Rectal smooth muscle tissue (tissue), 1 donor: ENCODE data around the gene SMARCB1.

Experiments
- H3K27ac ChIP-seq: one replicate; pipeline ENCODE4 v1.7.0; 2013; ENCODE audit warnings: low read depth, low read length, inconsistent platforms
- H3K27me3 ChIP-seq: one replicate; pipeline ENCODE4 v1.7.0; 2013; ENCODE audit warnings: low read length; ENCODE audit not compliant: control insufficient read depth, insufficient read depth
- H3K36me3 ChIP-seq: one replicate; pipeline ENCODE4 v1.7.0; 2013; ENCODE audit warnings: low read length; ENCODE audit not compliant: control insufficient read depth, insufficient read depth
- H3K4me1 ChIP-seq: one replicate; pipeline ENCODE4 v1.7.0; 2013; ENCODE audit warnings: low read length; ENCODE audit not compliant: control insufficient read depth, insufficient read depth
- H3K4me3 ChIP-seq: one replicate; pipeline ENCODE4 v1.7.0; 2013; ENCODE audit warnings: low read length
- H3K9ac ChIP-seq: one replicate; pipeline ENCODE4 v1.7.0; 2013; ENCODE audit warnings: low read length

Gene SMARCB1

DNA sequence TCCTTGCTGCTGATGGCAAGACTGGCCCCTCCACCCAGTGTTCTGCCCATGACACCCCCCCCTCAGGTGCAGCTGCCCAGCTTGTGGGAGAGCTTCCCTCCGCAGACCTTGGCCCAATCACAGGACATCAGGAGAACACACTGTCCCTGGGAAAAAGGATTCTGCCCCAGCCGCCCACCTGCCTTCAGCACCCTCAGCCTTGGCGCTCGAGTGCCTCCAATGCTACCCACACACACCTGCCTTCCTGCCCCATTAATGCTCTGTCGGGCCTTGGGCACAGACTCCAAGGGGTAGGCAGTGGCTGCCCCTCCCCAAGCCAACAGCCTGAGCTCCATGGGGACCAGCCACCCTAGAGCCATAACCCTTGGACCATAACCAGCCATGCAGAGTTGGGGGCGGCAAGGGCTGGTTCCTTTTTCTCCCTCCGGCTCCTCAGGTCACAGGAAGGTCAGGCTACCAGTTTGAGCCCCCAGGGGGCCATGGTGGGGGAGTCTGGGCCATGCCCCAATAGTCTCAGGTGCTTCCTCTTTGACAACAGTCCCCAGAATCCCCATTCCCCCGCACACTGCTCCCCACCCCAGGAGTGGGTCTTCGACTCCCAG, 34.6 kb upstream of the SMARCB1 start:
- no peaks in the 10 kb centered on the region for H3K27me3 ChIP-seq
- H3K4me1 ChIP-seq, result no peaks in the 10 kb centered on the region
- peak overlapping the region; percentile 64 for H3K4me3 ChIP-seq
- no peak overlapping the region for H3K9ac ChIP-seq
- H3K27ac ChIP-seq, result no peak overlapping the region
- no peaks in the 10 kb centered on the region for H3K36me3 ChIP-seq

DNA sequence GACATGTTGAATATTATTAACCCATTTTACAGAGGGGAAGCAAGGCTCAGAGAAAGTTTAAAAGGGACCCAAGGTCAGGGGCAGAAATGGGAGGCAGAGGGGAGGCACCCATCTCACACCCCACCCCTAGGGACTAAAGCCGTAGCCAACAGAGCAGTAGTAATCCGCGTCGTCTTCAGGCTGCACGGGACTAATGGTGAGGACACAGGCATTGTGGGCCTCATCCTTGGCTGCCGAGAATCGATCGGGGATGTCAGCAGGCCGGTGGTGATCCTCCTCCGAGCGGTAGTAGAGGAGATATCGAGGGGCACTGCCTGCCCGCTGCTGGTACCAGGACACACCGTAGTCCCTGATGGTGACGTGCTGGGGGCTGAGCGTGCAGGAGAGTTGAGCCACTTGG, 34.0 kb upstream of the SMARCB1 start:
- H3K4me1 ChIP-seq, result no peaks in the 10 kb centered on the region
- no peaks in the 10 kb centered on the region for H3K27me3 ChIP-seq
- no peak overlapping the region for H3K4me3 ChIP-seq
- no peak overlapping the region for H3K27ac ChIP-seq
- no peak overlapping the region for H3K9ac ChIP-seq
- H3K36me3 ChIP-seq, result no peaks in the 10 kb centered on the region

DNA sequence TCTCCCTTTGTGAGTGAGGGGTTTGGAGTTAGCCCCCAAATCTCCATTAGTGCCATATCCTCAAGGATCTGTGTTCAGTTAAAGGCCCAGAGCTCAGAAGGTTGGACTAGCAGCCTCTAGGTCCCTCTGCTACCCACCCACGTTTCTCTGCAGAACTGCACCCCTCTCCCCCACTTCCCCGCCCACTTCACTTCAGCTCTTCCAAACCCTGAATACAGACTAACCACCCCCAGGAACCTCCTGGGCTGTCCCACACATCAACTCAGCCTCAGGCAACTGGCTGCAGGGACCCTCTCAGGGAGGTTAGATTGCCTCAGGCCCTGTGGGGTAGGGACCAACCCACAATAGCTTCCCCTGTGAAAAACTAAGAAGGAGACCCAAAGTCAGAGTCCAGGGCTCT, 33.4 kb upstream of the SMARCB1 start:
- Histone ChIP-seq H3K4me1 (no peaks in the 10 kb centered on the region), H3K36me3 (no peaks in the 10 kb centered on the region), H3K27ac (no peak overlapping the region), H3K27me3 (no peaks in the 10 kb centered on the region), H3K9ac (no peak overlapping the region), H3K4me3 (no peak overlapping the region)

DNA sequence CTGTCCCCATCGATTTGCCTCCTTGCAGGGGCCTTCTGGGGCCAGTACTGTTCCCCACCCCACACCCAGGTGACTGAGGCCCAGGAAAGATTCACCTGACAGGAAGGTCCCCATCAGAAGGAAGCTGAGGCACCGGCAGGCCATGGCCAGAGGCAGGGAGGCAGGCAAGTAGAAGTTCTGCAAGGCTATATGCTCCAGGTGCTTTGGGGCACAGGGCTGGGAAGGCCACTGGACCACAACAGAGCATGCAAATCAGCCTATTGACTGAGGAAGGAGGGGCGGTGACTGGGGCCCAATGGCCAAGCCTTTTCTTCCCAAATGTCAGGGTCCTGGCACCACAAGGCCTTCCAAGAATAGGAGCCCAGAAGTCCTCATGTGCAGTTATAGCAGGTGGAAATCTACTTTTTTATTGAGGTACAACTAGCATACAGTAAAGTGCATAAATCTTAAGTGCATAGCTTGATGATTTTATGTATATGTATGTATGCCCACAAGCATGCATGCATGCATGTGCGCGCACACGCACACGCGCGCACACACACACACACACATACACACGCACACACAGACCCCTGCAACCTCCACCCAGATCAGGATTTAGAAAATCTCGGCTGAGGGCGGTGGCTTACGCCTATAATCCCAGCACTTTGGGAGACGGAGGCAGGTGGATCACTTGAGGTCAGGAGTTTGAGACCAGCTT, 32.4 kb upstream of the SMARCB1 start, which contains the start of gene VPREB3:
TSS of gene VPREB3 (minus strand) at position 206 of the 700 bp plus-strand sequence. CDS start at position 144, 62 bp downstream.
- Histone ChIP-seq H3K27me3 (no peaks in the 10 kb centered on the region), H3K9ac (no peak within 1 kb of the TSS), H3K27ac (no peak within 1 kb of the TSS), H3K4me3 (no peak within 1 kb of the TSS), H3K36me3 (no peaks in the 10 kb centered on the region), H3K4me1 (no peaks in the 10 kb centered on the region)

DNA sequence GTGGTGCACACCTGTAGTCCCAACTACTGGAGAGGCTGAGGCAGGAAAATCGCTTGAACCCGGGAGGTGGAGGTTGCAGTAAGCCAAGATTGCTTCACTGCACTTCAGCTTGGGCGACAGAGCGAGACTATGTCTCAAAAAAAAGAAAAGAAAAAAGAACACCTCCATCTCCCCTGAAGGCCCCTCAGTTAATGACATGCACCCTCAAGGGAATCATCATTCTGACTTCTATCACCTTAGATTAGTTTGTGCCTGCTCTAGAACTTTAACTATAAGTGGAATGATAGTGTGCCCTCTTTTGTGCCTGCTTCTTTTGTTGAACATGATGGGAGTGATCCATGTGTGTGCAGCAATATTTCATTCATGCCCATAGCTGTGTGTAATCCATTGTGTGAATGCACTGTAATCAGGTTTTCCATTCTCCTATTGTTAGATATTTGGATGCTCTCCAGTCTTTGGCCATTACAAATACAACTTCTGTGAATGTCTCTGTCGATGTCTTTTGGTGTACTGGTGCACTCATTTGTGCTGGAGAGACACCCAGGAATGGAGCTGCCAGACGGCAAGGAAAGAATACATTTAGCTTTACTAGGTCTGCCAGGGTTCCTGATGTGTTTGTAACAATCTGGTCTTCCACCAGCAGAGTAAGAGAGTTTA, 31.7 kb upstream of the SMARCB1 start:
- H3K4me1 ChIP-seq, result no peaks in the 10 kb centered on the region
- H3K9ac ChIP-seq, result no peak overlapping the region
- H3K27ac ChIP-seq, result no peak overlapping the region
- H3K36me3 ChIP-seq, result no peaks in the 10 kb centered on the region
- no peak overlapping the region for H3K4me3 ChIP-seq
- H3K27me3 ChIP-seq, result no peaks in the 10 kb centered on the region

DNA sequence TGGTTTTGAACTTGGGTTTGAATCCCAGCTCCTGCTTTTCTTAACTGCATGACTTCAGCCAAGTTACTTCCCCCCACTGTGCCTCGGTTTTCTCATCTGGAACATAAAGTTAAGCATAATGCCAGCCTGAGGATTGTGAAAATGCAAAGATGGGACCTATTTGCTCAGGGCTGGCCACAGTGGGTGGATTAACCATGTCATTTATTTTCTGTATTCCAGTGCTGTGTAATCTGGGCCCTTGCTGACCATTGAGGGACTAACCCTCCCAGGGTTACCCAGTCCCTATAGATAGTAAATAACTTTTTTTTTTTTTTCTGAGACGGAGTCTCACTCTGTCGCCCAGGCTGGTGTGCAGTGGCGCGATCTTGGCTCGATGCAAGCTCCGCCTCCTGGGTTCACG, 31.1 kb upstream of the SMARCB1 start:
- no peak overlapping the region for H3K27ac ChIP-seq
- H3K4me3 ChIP-seq, result no peak overlapping the region

DNA sequence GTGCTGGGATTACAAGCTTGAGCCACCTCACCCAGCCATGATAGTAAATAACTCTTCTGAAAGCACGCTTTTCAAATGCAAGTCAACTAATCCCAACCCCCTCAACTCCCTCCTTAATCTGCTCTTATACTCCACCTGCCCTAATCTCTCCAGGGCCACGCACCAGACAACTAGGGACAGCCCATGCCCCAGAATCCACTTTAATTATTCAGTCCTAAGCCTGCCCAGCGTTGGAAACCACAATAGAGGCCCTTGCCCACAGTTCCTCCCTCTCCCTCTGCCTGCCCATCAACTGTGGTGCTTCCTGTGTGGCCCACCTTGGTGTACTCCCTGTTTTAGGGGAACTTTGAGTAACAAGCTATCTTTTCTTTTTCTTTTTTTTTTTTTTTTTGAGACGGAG, 29.9 kb upstream of the SMARCB1 start:
- no peaks in the 10 kb centered on the region for H3K27me3 ChIP-seq
- no peaks in the 10 kb centered on the region for H3K4me1 ChIP-seq

More for the DNA sequence above, 31.1 kb upstream of the SMARCB1 start:
- Histone ChIP-seq H3K4me1 (no peaks in the 10 kb centered on the region), H3K36me3 (no peaks in the 10 kb centered on the region), H3K9ac (no peak overlapping the region), H3K27me3 (no peaks in the 10 kb centered on the region)

DNA sequence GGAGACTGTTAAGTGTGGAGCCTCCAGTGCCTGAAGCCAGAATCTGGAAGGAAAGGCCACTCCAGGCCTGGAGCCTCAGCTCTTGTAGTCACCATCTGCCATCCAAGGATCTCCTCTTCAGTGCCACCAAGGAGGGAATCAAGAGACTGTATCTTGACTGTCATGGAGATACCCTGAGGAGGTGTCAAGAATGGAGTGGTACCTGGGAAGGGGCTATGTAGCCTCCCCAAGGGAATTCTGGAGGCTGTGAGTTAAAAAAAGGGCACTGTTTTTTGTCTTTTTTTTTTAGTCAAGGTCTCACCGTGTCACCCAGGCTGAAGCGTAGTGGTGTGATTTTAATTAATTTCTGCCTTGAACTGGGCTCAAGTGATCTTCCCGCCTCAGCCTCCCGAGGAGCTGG, 27.2 kb upstream of the SMARCB1 start:
- peaks cover 4% of the 10 kb centered on the region for H3K4me1 ChIP-seq
- H3K36me3 ChIP-seq, result no peaks in the 10 kb centered on the region
- no peak overlapping the region for H3K27ac ChIP-seq
- no peak overlapping the region for H3K9ac ChIP-seq
- H3K27me3 ChIP-seq, result no peaks in the 10 kb centered on the region
- H3K4me3 ChIP-seq, result no peak overlapping the region

More for the DNA sequence above, 29.9 kb upstream of the SMARCB1 start:
- Histone ChIP-seq H3K27ac (no peak overlapping the region), H3K36me3 (no peaks in the 10 kb centered on the region), H3K4me3 (no peak overlapping the region), H3K9ac (no peak overlapping the region)

DNA sequence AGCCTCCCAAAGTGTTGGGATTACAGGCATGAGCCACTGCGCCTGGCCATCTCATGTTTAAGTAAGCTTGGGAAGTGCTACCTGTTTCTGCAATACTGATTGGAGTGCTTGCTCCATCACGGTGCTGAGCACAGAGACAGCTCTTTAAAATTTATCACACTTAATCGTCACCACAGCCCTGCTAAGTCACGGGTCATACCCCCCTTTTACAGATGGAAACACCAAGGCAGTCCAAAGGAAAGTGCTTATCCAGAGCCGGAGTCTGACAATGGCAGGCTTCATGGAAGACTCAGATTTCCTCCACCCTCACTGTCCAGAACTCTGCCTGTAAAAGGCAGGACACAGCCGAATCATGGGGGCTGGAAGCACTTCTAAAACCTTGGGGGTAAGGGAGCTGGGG, 26.7 kb upstream of the SMARCB1 start:
- Histone ChIP-seq H3K36me3 (no peaks in the 10 kb centered on the region), H3K27ac (no peak overlapping the region), H3K4me3 (no peak overlapping the region), H3K4me1 (peaks cover 4% of the 10 kb centered on the region), H3K27me3 (no peaks in the 10 kb centered on the region), H3K9ac (no peak overlapping the region)

DNA sequence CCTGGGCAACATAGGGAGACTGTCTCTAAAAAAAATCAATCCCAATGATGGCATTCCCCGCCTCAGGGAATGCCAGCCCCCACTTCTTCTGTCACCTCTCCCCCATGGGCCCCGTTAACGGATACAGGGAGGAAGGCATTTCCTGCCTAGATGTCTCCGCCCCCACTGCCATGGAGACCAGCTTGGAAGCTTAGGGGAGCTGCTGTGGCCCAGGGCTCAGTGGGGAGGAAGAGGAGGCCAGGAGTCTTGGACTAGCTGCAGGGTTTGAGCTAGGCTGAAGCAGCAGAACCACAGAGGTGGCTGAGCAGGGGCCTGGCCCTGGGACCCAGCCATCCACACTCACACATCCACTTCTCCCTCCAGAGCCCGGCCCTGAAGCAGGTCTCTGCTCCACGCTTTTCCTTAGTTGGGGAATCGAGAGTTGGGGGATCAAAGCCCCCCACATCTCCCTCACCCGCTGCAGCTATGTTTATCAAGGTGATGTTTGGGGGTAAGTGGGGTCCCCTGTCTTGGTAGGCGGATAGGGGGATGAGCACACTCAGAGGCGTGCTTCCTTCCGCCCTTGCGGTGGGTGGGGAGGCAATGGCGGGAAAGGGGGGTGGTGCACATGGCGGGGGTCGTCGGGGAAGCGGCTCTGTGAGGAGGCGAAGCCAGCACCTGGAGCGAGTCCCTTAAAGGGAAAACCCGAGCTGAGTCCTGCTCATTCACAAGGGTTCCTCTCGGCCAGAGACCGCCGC, 23.8 kb upstream of the SMARCB1 start, which contains the start of gene C22orf15:
TSS of gene C22orf15 (plus strand) at position 149 of the 737 bp plus-strand sequence. CDS start at position 466, 317 bp downstream.
- Histone ChIP-seq H3K27ac (no peak within 1 kb of the TSS), H3K4me3 (no peak within 1 kb of the TSS), H3K4me1 (peaks cover 7% of the 10 kb centered on the region), H3K27me3 (no peaks in the 10 kb centered on the region), H3K36me3 (no peaks in the 10 kb centered on the region), H3K9ac (no peak within 1 kb of the TSS)

DNA sequence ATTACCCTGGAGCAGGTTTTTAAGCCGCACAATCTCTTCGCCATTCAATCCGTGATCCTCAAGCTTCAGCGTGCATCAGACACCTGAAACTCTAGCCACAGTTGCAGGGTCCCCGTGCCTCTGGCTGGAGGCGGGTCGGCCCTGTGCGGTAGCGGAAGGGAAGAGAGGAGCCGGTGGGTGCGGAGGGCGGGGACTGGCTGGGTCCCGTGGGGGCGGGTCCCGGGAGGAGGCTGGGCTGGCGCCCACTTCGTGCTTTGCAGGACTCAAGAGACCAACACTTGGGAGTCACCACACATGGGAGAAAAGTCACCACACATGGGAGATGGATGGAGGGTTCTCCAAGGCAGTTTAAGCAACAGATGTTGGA, 23.2 kb upstream of the SMARCB1 start:
- no peak overlapping the region for H3K27ac ChIP-seq
- H3K4me3 ChIP-seq, result no peak overlapping the region
- H3K36me3 ChIP-seq, result no peaks in the 10 kb centered on the region
- peaks cover 7% of the 10 kb centered on the region for H3K4me1 ChIP-seq
- H3K27me3 ChIP-seq, result no peaks in the 10 kb centered on the region
- no peak overlapping the region for H3K9ac ChIP-seq

DNA sequence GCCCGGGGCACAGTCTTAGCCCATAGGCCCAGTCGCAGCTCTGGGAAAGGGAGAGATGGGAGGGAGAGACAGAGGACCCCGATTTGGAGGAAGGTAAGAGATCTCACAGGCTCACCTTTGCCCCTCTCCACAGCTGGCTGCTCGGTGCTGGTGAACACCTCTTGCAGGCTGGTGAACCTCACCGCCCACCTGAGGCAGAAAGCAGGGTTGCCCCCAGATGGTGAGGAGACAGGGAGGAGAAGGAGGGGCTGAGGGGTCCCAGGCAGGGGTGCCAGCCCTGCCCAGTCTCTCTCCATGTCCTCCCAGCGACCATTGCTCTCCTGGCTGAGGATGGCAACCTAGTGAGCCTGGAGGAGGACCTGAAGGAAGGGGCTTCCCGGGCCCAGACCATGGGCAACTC, 22.8 kb upstream of the SMARCB1 start:
- Histone ChIP-seq H3K9ac (no peak overlapping the region), H3K27me3 (no peaks in the 10 kb centered on the region), H3K27ac (no peak overlapping the region), H3K4me1 (peaks cover 7% of the 10 kb centered on the region), H3K36me3 (no peaks in the 10 kb centered on the region), H3K4me3 (no peak overlapping the region)
